Astrocyte of the hippocampus (primary cell): ENCODE results near the gene CSGALNACT2.
"Not testable (repeated sequence)": the region's sequence is repeated elsewhere in the genome, so short reads cannot be mapped to it uniquely, and the experiment has no call there.

Experiments
- DNase-seq: peaks from one replicate; pipeline ENCODE4 v3.0.0; 2011; ENCODE audit warnings: low read depth, low spot score

CSGALNACT2 gene

GRCh38 chr10:43137717-43138020 lies 576 bp upstream of the CSGALNACT2 start:
- DNase-seq, result peak; percentile 89

GRCh38 chr10:43138757-43139241 lies 554 bp downstream of the CSGALNACT2 start:
- peak; percentile 53 for DNase-seq

DNA sequence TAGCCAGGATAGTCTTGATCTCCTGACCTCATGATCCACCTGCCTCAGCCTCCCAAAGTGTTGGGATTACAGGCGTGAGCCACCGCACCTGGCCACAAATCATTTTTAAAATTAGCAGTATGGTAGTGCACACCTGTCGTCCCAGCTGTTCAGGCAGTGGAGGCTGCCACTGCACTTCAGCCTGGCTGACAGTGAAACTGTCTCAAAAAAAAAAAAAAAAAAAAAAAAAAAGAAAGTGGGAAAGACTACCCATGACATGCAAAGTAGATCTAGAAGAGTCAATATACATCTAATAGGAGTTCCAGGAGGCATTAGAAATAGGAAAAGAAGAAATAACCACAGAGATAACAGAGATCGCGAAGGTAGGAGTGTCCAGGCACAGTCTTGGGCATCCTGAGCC lies 3.2 kb downstream of the CSGALNACT2 start:
- DNase-seq, result no peak

GRCh38 chr10:43145311-43145710 lies 7.1 kb downstream of the CSGALNACT2 start:
- DNase-seq, result no peak

DNA sequence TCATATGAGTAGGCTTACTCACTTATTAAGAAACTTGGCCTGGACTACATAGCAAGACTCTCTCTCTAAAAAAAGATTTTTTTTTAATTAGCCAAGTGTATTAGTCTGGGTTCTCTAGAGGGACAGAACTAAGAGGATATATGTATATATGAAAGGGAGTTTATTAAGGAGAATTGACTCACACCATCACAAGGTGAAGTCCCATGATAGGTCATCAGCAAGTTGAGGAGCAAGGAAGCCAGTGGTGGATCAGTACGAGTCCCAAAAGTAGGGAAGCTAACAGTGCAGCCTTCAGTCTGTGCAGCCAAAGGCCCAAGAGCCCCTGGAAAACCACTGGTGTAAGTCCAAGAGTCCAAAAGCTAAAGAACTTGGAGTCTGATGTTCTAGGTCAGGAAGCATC lies 7.7 kb downstream of the CSGALNACT2 start:
- not testable (repeated sequence) for DNase-seq

- no peak for DNase-seq
Measured at GRCh38 chr10:43151371-43151770, 13.1 kb downstream of the CSGALNACT2 start.

GRCh38 chr10:43153901-43154300 lies 15.7 kb downstream of the CSGALNACT2 start:
- no peak for DNase-seq

GRCh38 chr10:43155221-43155620 lies 17.0 kb downstream of the CSGALNACT2 start:
- no peak for DNase-seq

- DNase-seq, result no peak
Measured at GRCh38 chr10:43155741-43156140, 17.5 kb downstream of the CSGALNACT2 start.

DNA sequence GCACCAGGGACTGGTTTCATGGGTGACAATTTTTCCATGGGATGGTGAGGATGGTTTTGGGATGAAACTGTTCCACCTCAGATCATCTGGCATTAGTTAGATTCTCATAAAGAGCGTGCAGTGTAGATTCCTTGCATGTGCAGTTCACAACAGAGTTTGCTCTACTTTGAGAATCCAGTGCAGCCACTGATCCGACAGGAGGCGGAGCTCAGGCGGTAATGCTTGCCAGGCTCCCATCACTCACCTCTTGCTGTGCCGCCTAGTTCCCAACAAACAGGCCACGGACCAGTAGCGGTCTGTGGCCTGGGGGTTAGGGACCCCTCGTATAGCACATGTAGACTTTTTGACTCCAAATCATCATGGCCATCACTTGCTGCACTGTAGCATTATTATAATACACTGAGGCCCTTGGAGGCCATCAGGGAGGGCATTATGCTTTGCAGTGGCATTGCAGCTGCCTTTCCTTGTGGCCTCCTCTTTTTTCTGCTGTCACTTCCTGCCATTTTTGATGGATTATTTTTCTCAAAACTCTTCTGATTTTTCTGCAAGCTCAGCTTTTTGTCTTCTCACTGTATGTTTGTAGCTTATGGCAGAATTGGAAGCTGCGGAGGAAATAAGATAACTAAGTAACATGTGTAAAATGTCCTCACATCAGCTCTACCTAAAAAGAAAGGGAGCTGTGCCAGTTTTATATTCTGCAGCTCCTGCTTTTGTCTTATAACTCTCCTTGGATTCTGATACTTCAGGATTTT lies 18.5 kb downstream of the CSGALNACT2 start:
- DNase-seq, result no peak

DNA sequence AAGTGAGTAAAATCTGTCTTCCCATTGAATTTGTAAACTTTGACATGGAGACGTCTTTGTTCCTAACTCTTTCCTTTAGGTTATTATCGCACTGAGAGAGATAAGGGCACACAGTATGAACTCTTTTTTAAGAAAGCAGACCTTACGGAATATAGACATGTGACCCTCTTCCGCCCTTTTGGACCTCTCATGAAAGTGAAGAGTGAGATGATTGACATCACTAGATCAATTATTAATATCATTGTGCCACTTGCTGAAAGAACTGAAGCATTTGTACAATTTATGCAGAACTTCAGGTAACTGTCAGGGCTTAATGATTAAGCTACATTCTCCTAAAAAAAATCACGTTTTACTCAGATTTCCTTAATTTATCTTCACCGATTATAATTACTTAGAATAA lies 20.4 kb downstream of the CSGALNACT2 start:
- no peak for DNase-seq

- DNase-seq, result peak; percentile 39
Measured at GRCh38 chr10:43160046-43160920, 22.0 kb downstream of the CSGALNACT2 start.

- DNase-seq, result no peak
Measured at GRCh38 chr10:43160921-43161255, 22.6 kb downstream of the CSGALNACT2 start.

- no peak for DNase-seq
Measured at GRCh38 chr10:43162604-43163003, 24.4 kb downstream of the CSGALNACT2 start.

GRCh38 chr10:43166207-43166879 lies 28.1 kb downstream of the CSGALNACT2 start:
- DNase-seq, result no peak

DNA sequence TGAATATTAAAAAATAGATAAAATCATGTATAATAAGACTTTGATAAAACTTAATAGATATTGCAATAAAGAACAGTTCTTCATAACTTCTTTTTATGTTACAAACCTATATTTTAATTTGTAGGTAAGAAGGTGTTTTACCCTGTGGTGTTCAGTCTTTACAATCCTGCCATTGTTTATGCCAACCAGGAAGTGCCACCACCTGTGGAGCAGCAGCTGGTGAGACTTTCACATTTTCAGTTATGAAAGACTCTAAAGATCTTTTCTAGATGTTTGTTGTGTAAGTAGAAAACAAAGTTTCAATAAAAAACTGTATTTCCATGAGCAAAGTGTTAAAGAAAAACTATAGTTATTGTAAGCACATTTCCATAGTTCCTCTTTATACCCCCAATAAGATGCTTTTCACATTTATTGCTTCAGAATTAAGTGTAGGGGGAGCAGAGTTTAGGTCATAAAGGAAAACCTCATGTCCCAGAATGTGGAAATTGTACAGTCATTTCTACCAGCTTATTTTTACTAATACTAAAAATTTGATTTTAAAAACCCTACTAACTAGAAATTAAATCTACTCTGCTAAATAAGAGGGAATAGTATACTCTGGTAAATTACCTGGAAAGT lies 28.7 kb downstream of the CSGALNACT2 start:
- DNase-seq, result no peak

- no peak for DNase-seq
Measured at GRCh38 chr10:43167498-43167889, 29.2 kb downstream of the CSGALNACT2 start.

DNA sequence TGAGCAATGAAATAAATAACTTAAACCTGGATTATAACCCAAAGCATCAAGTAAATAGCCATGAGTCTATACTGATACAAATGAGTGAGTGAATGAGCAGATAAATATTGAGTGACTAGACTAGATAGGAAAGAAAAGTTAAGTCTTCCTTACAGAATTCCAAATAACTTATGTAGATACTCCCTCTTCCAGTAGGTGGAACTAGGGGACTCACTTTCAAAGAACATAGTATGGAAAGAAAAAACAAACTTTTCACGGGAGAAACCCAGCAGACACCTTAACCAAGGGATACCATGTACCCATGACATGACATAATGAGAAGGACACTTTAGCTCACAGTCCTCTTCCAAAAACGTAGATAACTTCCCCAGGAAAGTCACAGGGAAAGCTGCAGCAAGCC lies 32.2 kb downstream of the CSGALNACT2 start:
- DNase-seq, result no peak

- peak; percentile 29 for DNase-seq
Measured at GRCh38 chr10:43172645-43173044, 34.4 kb downstream of the CSGALNACT2 start.

DNA sequence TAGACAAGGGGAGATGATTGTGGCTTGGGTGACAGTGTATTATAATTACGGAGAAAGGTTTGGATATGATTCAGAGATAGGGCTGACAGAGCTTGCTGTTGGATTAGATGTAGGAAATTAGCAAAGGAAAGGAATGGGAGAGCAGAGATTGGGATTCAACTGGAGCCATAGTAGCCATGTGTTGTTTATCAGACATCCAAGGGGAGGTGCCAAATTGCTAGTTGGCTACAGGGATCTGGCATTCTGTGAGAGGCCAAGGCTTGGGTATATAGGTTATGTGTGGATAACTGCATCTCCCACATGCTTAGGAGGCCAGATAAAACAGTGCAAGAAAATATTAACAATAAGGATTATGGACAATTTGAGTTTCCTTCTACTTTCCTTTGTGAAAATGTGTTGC lies 34.9 kb downstream of the CSGALNACT2 start:
- no peak for DNase-seq

DNA sequence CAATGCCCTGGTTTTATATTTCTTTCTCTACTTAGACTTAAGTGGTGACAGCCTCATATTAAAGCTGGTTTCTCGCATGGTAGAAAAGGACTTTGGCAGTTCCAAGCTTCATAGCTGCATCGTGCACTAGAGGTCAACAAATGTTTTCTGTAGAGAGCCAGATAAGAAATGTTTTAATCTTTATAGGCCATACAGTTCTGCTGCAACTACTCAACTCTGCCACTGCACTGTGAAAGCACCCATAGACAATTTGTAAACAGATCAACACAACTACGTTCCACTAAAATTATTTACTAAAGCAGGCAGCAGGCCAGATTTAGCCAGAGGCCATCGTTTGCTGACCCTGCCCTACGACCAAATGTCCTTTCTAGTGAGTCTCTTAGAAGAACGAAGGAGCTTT lies 36.7 kb downstream of the CSGALNACT2 start:
- no peak for DNase-seq

DNA sequence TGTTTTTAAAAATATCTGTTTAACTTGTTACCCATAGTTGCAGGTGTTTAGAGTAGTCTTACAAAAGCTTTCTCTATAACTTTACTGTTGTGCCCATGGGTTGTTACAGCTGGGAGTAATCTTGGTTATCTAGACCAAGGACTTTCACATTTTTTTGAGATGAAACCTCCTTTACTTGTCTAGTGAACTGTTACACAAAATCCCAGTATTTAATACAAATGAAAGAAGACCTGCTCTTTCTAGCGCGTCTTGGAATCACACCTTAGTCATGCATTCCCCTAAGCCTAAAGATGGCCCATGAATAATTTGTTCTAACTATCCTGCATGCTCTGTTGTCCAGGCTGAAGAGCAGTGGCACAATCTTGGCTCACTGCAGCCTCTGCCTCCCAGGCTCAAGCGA lies 38.0 kb downstream of the CSGALNACT2 start:
- no peak for DNase-seq
